Activated CD8-positive, alpha-beta T cell treated with anti-CD3 and anti-CD28 coated beads for 36 hours (primary cell): ENCODE results near the gene RUFY3. TPM values are rescaled to one million over a fixed set of nuclear protein-coding genes. Genes with fewer than 3 reads are reported as not detected.

Experiments
- ATAC-seq: fragments of 200-7000 bp; cut with Tn5 transposase; one replicate; pipeline ENCODE4 v1.10.0; 2021; ENCODE audit warnings: mild to moderate bottlenecking, moderate library complexity
- CTCF ChIA-PET: fragments of 350-600 bp; sonication (Branson Sonifier 250); formaldehyde crosslinking; loops from one replicate; lab custom pipeline; 2021; ENCODE audit warnings: antibody characterized with exemption; lab: Charles Lee
- POLR2A ChIA-PET: fragments of 350-600 bp; sonication (Branson Sonifier 250); formaldehyde crosslinking; loops from one replicate; lab custom pipeline; 2021; ENCODE audit warnings: antibody characterized with exemption; lab: Charles Lee
- DNase-seq: peaks from one replicate; pipeline ENCODE4 v3.0.0-alpha.2; 2020
- H3K27ac Mint-ChIP-seq: one replicate; pipeline ENCODE4 v1.8.0; 2021; ENCODE audit warnings: mild to moderate bottlenecking, mixed read lengths
- H3K27me3 Mint-ChIP-seq: one replicate; pipeline ENCODE4 v1.8.0; 2021; ENCODE audit warnings: mixed read lengths
- H3K36me3 Mint-ChIP-seq: one replicate; pipeline ENCODE4 v1.8.0; 2021; ENCODE audit warnings: low read depth, mixed read lengths
- H3K4me1 Mint-ChIP-seq: one replicate; pipeline ENCODE4 v1.8.0; 2021; ENCODE audit warnings: low read depth, mixed read lengths
- H3K4me3 Mint-ChIP-seq: one replicate; pipeline ENCODE4 v1.8.0; 2021; ENCODE audit warnings: mild to moderate bottlenecking, moderate library complexity, mixed read lengths
- H3K9me3 Mint-ChIP-seq: one replicate; pipeline ENCODE4 v1.8.0; 2021; ENCODE audit warnings: mixed read lengths
- CTCF ChIP-seq: fragments of 200-600 bp; IDR thresholded peaks from one replicate; pipeline ENCODE4 v1.8.0; 2022; ENCODE audit warnings: antibody characterized with exemption, mild to moderate bottlenecking
- intact Hi-C: fragments of 100-400 bp; cut with micrococcal nuclease; formaldehyde crosslinking; loops from one replicate; pipeline ENCODE4 v1.10.0; 2022
- total RNA-seq, 2 experiments: library from RNA; stranded (reverse); gene quantifications; one replicate each; pipeline ENCODE4 v1.2.3, GENCODE V29; 2021

RUFY3 gene
- total RNA-seq, 2 experiments from 2014 or later = 13.6 to 17.5 TPM

- intact Hi-C loops = no loop called here
- H3K4me3 Mint-ChIP-seq = no peak overlapping the region
- no peak for ATAC-seq
These were observed 51.3 kb downstream of the RUFY3 start for GRCh38 chr4:70772929-70773555.

GRCh38 chr4:70778888-70779422, 57.2 kb downstream of the RUFY3 start:
- no peaks in the 10 kb centered on the region for H3K9me3 Mint-ChIP-seq
- no peak overlapping the region for H3K4me3 Mint-ChIP-seq
- H3K4me1 Mint-ChIP-seq = no peaks in the 10 kb centered on the region
- TF ChIP-seq CTCF = no peak
- DNase-seq (no peak), ATAC-seq (no peak)
- ChIA-PET POLR2A (no interaction called here), CTCF (no interaction called here)
- intact Hi-C loops = no loop called here
- no peaks in the 10 kb centered on the region for H3K36me3 Mint-ChIP-seq
- no peaks in the 10 kb centered on the region for H3K27me3 Mint-ChIP-seq
- H3K27ac Mint-ChIP-seq = no peak overlapping the region

More at GRCh38 chr4:70772929-70773555, 51.3 kb downstream of the RUFY3 start:
- ChIA-PET CTCF (interaction anchor here (0.8 kb wide), 1 partner anchor 11 kb away, joined by 4 read pairs; no protein-coding TSS in a partner anchor), POLR2A (no interaction called here)
- Mint-ChIP-seq H3K9me3 (no peaks in the 10 kb centered on the region), H3K4me1 (peaks cover 4% of the 10 kb centered on the region), H3K36me3 (peaks cover 3% of the 10 kb centered on the region), H3K27me3 (no peaks in the 10 kb centered on the region), H3K27ac (no peak overlapping the region)
- no peak for TF ChIP-seq CTCF
- DNase-seq = no peak

- ChIA-PET CTCF (no interaction called here), POLR2A (no interaction called here)
- no peak for ATAC-seq
- Mint-ChIP-seq H3K27ac (no peak overlapping the region), H3K36me3 (peaks cover 2% of the 10 kb centered on the region), H3K4me1 (no peaks in the 10 kb centered on the region), H3K9me3 (no peaks in the 10 kb centered on the region), H3K4me3 (no peak overlapping the region), H3K27me3 (no peaks in the 10 kb centered on the region)
- no peak for DNase-seq
- TF ChIP-seq CTCF = no peak
- intact Hi-C loops = no loop called here
These were observed 61.3 kb downstream of the RUFY3 start for GRCh38 chr4:70783096-70783495.

GRCh38 chr4:70787496-70787895, 65.7 kb downstream of the RUFY3 start:
- DNase-seq (no peak), ATAC-seq (no peak)
- Mint-ChIP-seq H3K27ac (no peak overlapping the region), H3K27me3 (no peaks in the 10 kb centered on the region), H3K4me3 (no peak overlapping the region), H3K4me1 (no peaks in the 10 kb centered on the region), H3K9me3 (no peaks in the 10 kb centered on the region), H3K36me3 (peaks cover 2% of the 10 kb centered on the region)
- CTCF ChIA-PET = no interaction called here
- POLR2A ChIA-PET = no interaction called here
- TF ChIP-seq CTCF = no peak
- intact Hi-C loops = no loop called here

- DNase-seq (no peak), ATAC-seq (no peak)
- no peaks in the 10 kb centered on the region for H3K27me3 Mint-ChIP-seq
- no peak for TF ChIP-seq CTCF
- CTCF ChIA-PET = no interaction called here
- H3K4me1 Mint-ChIP-seq = no peaks in the 10 kb centered on the region
- no peak overlapping the region for H3K27ac Mint-ChIP-seq
- intact Hi-C loops = no loop called here
- POLR2A ChIA-PET = no interaction called here
- peaks cover 4% of the 10 kb centered on the region for H3K36me3 Mint-ChIP-seq
- no peak overlapping the region for H3K4me3 Mint-ChIP-seq
- no peaks in the 10 kb centered on the region for H3K9me3 Mint-ChIP-seq
These were observed 67.0 kb downstream of the RUFY3 start for GRCh38 chr4:70788733-70789132.
